Spinal cord (tissue), 10 donors: ENCODE data around the gene ENOX1. TPM values are rescaled to one million over a fixed set of nuclear protein-coding genes. Genes with fewer than 3 reads are reported as not detected.
"Not testable (repeated sequence)": the region's sequence is repeated elsewhere in the genome, so short reads cannot be mapped to it uniquely, and the experiment has no call there.

Experiments
- DNase-seq, 6 donors: peaks; one replicate each; pipeline versions ENCODE4 v3.0.0 to v3.0.0-alpha.2; 2013 to 2015; ENCODE audit warnings: low spot score in 6 of 6, low read depth in 4 of 6
- H3K27ac ChIP-seq: one replicate; pipeline ENCODE4 v1.5.1; 2013; ENCODE audit warnings: low read depth, low read length, control low read depth
- H3K27me3 ChIP-seq: one replicate; pipeline ENCODE4 v1.6.1; 2013; ENCODE audit warnings: low read length; ENCODE audit not compliant: control insufficient read depth, insufficient read depth
- H3K36me3 ChIP-seq: one replicate; pipeline ENCODE4 v1.6.1; 2013; ENCODE audit warnings: low read length; ENCODE audit not compliant: control insufficient read depth, insufficient read depth
- H3K4me1 ChIP-seq: one replicate; pipeline ENCODE4 v1.6.1; 2013; ENCODE audit warnings: low read length; ENCODE audit not compliant: control insufficient read depth, insufficient read depth
- H3K4me3 ChIP-seq: one replicate; pipeline ENCODE4 v1.5.1; 2013; ENCODE audit warnings: low read depth, low read length, control low read depth
- H3K9me3 ChIP-seq: one replicate; pipeline ENCODE4 v1.6.1; 2013; ENCODE audit warnings: low read length; ENCODE audit not compliant: control insufficient read depth, insufficient read depth
- WGBS: methylation state at CpG from one replicate; pipeline ENCODE4 v1.1.5; 2013; ENCODE audit warnings: missing lambda C conversion rate; ENCODE audit not compliant: insufficient coverage; 5-methylcytosine and 5-hydroxymethylcytosine counted together
- long read RNA-seq, 4 donors: transcript quantifications; one replicate each; lab custom pipeline, GENCODE V29; 2026
- polyA plus RNA-seq, 2 donors: library from polyadenylated mRNA; unstranded; fragments of 120-200 nt; gene quantifications; one replicate each; pipeline ENCODE4 v1.2.1, GENCODE V29; 2013; ENCODE audit not compliant: insufficient read length in 2 of 2
- total RNA-seq, 2 donors: library from RNA; depleted of rRNA in 1 of 2; stranded (reverse); fragments of 120-200 nt in 1 of 2; fragments of >200 nt in 1 of 2; gene quantifications; one replicate each; pipeline versions ENCODE4 v1.2.3 to v1.2.4, GENCODE V29; 2013 to 2014
- donor health status: healthy.

The ENOX1 gene
- 10 to 100 TPM; 17.9 to 19.1 TPM for total RNA-seq
- 10 to 100 TPM; 19.3 to 20.5 TPM for polyA plus RNA-seq
- long read RNA-seq, donor 1: 0 reads
- long read RNA-seq, donor 2: 0 reads
- long read RNA-seq, donor 3: 0 reads
- long read RNA-seq, donor 4: 0 reads

- no peaks in the 10 kb centered on the region for H3K36me3 ChIP-seq
- H3K4me1 ChIP-seq: peaks cover 15% of the 10 kb centered on the region
- peak in 5 of 6 donors; percentile 83 to 98 (median 93) for DNase-seq
- no peaks in the 10 kb centered on the region for H3K27me3 ChIP-seq
- H3K9me3 ChIP-seq: no peaks in the 10 kb centered on the region
- under 1% methylated on average over 89 of the region's 93 CpGs for WGBS
- H3K4me3 ChIP-seq: peak within 1 kb of the TSS; percentile 73
- peak within 1 kb of the TSS; percentile 70 for H3K27ac ChIP-seq
Observed at GRCh38 chr13:43786766-43787517, at the start of gene ENOX1. ENOX1 (minus strand) TSS chr13:43786972.

- no CpG with 5 or more reads among the region's 2 CpGs for WGBS
Observed at GRCh38 chr13:43835701-43836100, 48.9 kb upstream of the ENOX1 start.

DNA sequence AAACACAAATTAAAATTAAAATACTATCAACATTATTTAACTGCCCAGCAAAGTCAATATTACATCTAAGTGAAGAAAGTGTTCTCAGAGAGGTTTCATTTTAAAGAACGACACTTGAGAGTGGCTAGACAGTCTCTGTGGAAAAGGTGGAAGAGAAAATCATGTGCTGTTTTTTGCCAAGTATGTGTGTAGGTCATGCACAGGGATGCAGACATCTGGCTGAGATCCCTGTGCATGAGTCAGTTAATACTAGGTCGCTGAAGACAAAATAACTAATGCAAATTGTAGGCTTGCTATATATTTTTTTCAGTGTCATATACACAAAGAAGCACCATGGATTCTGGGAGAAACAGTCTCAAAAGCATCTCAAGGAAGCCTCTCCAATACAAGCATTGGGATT is 44.3 kb upstream of the ENOX1 start:
- Histone ChIP-seq H3K27ac (no peak overlapping the region), H3K36me3 (no peaks in the 10 kb centered on the region), H3K4me1 (no peaks in the 10 kb centered on the region), H3K9me3 (no peaks in the 10 kb centered on the region), H3K4me3 (no peak overlapping the region), H3K27me3 (no peaks in the 10 kb centered on the region)
- 86% methylated on average over 1 of the region's 2 CpGs for WGBS
- DNase-seq: no peak

More at GRCh38 chr13:43835701-43836100, 48.9 kb upstream of the ENOX1 start:
- DNase-seq: no peak
- Histone ChIP-seq H3K4me1 (no peaks in the 10 kb centered on the region), H3K4me3 (no peak overlapping the region), H3K36me3 (no peaks in the 10 kb centered on the region), H3K9me3 (no peaks in the 10 kb centered on the region), H3K27ac (no peak overlapping the region), H3K27me3 (no peaks in the 10 kb centered on the region)

DNA sequence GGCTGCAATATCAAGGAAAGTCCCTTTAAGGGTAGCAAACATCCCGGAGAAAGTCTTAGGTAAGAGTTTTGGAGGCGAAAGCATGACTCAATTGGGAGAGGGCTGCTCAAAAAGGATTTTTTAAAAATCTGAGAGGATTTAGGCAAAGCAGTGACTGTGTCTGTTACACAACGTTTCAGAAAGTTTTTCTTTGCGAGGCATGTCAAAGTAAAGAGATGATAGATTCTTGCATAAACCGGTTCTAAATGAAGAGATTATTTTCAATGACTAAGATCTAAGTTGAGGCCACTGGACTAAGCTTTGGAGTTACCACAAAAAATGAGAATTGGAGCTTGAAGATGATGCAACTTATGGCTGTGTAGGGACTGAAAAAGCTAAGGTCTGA is 43.7 kb upstream of the ENOX1 start:
- Histone ChIP-seq H3K27me3 (no peaks in the 10 kb centered on the region), H3K27ac (no peak overlapping the region), H3K9me3 (no peaks in the 10 kb centered on the region), H3K4me1 (no peaks in the 10 kb centered on the region), H3K36me3 (no peaks in the 10 kb centered on the region), H3K4me3 (no peak overlapping the region)
- WGBS: 87% methylated on average over 5 of the region's 5 CpGs
- no peak for DNase-seq

GRCh38 chr13:43824656-43825055 is 37.9 kb upstream of the ENOX1 start:
- H3K27ac ChIP-seq, H3K4me3 ChIP-seq: not testable (repeated sequence)
- WGBS: no CpG with 5 or more reads among the region's 1 CpG

DNA sequence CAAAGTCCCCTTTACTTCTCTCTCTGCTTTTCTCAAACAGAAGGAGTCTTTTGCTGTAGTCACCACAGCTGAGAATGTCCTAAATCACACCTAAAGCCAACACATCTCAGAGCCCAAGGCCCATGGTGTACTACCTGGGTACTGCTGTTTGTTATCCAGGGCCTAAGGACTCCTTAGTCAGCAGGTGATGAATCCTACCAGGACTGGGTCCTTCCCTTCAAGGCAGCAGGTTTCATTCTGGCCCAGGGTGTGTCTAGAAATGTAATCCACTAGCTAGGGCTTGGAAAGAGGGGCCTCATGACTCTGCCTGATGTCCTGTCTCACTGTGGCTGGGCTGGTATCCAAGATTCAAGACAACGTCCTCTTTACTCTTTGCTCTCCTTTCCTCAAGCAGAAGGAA is 36.2 kb upstream of the ENOX1 start:
- Histone ChIP-seq H3K4me3 (no peak overlapping the region), H3K27ac (no peak overlapping the region), H3K9me3 (no peaks in the 10 kb centered on the region), H3K27me3 (no peaks in the 10 kb centered on the region), H3K4me1 (no peaks in the 10 kb centered on the region), H3K36me3 (no peaks in the 10 kb centered on the region)
- 67% methylated on average over 1 of the region's 1 CpG for WGBS
- no peak for DNase-seq

More at GRCh38 chr13:43824656-43825055, 37.9 kb upstream of the ENOX1 start:
- H3K9me3 ChIP-seq, DNase-seq, H3K36me3 ChIP-seq, H3K4me1 ChIP-seq, H3K27me3 ChIP-seq: not testable (repeated sequence)

GRCh38 chr13:43816401-43816889 is 29.7 kb upstream of the ENOX1 start:
- no peak overlapping the region for H3K4me3 ChIP-seq
- no peak for DNase-seq
- H3K4me1 ChIP-seq: no peaks in the 10 kb centered on the region
- WGBS: no CpG with 5 or more reads among the region's 4 CpGs
- no peak overlapping the region for H3K27ac ChIP-seq
- H3K36me3 ChIP-seq: no peaks in the 10 kb centered on the region
- no peaks in the 10 kb centered on the region for H3K27me3 ChIP-seq
- no peaks in the 10 kb centered on the region for H3K9me3 ChIP-seq

DNA sequence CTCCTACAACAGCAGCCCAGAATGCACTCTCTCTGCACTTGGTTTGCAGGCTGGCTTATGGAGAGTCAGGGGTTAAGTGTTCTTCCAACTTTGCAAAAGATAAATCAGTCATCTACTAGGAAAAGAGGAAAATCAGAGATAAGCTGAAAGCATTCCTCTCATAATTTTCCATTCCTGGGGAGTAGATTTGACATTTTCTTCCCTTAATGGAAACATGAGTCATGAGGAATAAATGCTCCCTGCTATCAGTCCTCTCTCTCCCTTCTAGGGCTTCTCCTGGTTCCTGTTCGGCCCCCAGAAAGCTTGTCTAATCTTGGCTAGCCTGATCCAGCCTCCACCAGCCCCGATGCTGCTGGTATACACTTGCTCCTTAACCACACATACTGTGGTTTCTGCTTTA is 28.4 kb upstream of the ENOX1 start:
- Histone ChIP-seq H3K9me3 (no peaks in the 10 kb centered on the region), H3K4me3 (no peak overlapping the region), H3K4me1 (no peaks in the 10 kb centered on the region), H3K27me3 (no peaks in the 10 kb centered on the region), H3K27ac (no peak overlapping the region), H3K36me3 (no peaks in the 10 kb centered on the region)
- no peak for DNase-seq
- 78% methylated on average over 2 of the region's 2 CpGs for WGBS

GRCh38 chr13:43808676-43809075 is 21.9 kb upstream of the ENOX1 start:
- H3K4me1 ChIP-seq: no peaks in the 10 kb centered on the region
- peak in 1 of 6 donors; percentile 77 for DNase-seq

DNA sequence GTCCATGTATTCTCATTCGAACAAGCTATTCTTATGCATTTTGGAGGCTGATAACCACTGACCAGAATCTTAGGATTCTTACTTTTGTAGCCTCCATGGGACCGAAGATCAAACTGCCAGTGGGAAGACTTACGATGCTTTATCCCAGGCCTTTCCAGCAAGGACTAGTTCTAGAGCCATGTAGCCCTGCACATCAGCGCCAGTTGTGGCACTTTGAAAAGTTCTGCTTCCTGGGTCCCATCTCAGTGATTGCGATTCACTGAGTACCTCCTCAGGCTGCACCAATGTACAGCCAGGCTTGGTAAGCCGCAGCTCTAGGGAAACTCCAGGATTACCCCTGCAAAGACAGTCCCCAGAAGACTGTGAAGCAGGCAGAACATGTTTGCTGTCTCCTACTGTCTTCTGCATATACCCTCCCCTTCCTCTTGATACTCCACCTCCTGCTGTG is 18.9 kb upstream of the ENOX1 start:
- Histone ChIP-seq H3K27me3 (no peaks in the 10 kb centered on the region), H3K4me1 (no peaks in the 10 kb centered on the region), H3K27ac (no peak overlapping the region), H3K9me3 (no peaks in the 10 kb centered on the region), H3K4me3 (no peak overlapping the region), H3K36me3 (no peaks in the 10 kb centered on the region)
- no peak for DNase-seq
- WGBS: 79% methylated on average over 6 of the region's 6 CpGs

More at GRCh38 chr13:43808676-43809075, 21.9 kb upstream of the ENOX1 start:
- no peak overlapping the region for H3K4me3 ChIP-seq
- no peaks in the 10 kb centered on the region for H3K27me3 ChIP-seq
- no peak overlapping the region for H3K27ac ChIP-seq
- no peaks in the 10 kb centered on the region for H3K9me3 ChIP-seq
- no peaks in the 10 kb centered on the region for H3K36me3 ChIP-seq
